HFFc6 (cell line): Measurements from ENCODE around the gene COX7B2. TPM values are rescaled to one million over a fixed set of nuclear protein-coding genes. Genes with fewer than 3 reads are reported as not detected.

Source experiments
- DNase-seq: peaks from one replicate; pipeline ENCODE4 v3.0.0-alpha.2; 2018
- H3K27ac Mint-ChIP-seq: 2 replicates; pipeline ENCODE4 v1.8.0; 2020; ENCODE audit warnings: mild to moderate bottlenecking, mixed read lengths
- H3K27me3 Mint-ChIP-seq: 2 replicates; pipeline ENCODE4 v1.8.0; 2021; ENCODE audit warnings: mild to moderate bottlenecking, moderate library complexity, mixed read lengths; ENCODE audit not compliant: insufficient read depth
- H3K36me3 Mint-ChIP-seq: 2 replicates; pipeline ENCODE4 v1.8.0; 2021; ENCODE audit warnings: low read depth, mixed read lengths
- H3K4me1 Mint-ChIP-seq: 2 replicates; pipeline ENCODE4 v1.8.0; 2020; ENCODE audit warnings: low read depth, mixed read lengths
- H3K4me3 Mint-ChIP-seq: 2 replicates; pipeline ENCODE4 v1.8.0; 2020; ENCODE audit warnings: mild to moderate bottlenecking, moderate library complexity, mixed read lengths
- H3K9me3 Mint-ChIP-seq: 2 replicates; pipeline ENCODE4 v1.8.0; 2020; ENCODE audit warnings: mild to moderate bottlenecking, mixed read lengths
- total RNA-seq, 6 experiments: library from RNA; stranded (reverse); fragmentation: NEBNext Ultra II Directional; extraction: Animal tissue kit (Norgen Biotek cat#: 25700); gene quantifications; 2 replicates in 1 of 6; 3 replicates in 5 of 6; pipeline ENCODE4 v1.2.3, GENCODE V29; 2021
- TF ChIP-seq, protein P1 (sequence below): fragments of 200-600 bp; sonication (generic); IDR thresholded peaks from 2 replicates; pipeline ENCODE4 v1.5.0; 2021; ENCODE audit warnings: antibody characterized with exemption, mild to moderate bottlenecking

COX7B2 gene
- total RNA-seq, 6 experiments from 2014 or later = not detected

- H3K4me3 Mint-ChIP-seq = no peak overlapping the region
- H3K36me3 Mint-ChIP-seq = no peaks in the 10 kb centered on the region
- TF ChIP-seq, protein P1, sequence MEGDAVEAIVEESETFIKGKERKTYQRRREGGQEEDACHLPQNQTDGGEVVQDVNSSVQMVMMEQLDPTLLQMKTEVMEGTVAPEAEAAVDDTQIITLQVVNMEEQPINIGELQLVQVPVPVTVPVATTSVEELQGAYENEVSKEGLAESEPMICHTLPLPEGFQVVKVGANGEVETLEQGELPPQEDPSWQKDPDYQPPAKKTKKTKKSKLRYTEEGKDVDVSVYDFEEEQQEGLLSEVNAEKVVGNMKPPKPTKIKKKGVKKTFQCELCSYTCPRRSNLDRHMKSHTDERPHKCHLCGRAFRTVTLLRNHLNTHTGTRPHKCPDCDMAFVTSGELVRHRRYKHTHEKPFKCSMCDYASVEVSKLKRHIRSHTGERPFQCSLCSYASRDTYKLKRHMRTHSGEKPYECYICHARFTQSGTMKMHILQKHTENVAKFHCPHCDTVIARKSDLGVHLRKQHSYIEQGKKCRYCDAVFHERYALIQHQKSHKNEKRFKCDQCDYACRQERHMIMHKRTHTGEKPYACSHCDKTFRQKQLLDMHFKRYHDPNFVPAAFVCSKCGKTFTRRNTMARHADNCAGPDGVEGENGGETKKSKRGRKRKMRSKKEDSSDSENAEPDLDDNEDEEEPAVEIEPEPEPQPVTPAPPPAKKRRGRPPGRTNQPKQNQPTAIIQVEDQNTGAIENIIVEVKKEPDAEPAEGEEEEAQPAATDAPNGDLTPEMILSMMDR = no peak
- H3K27ac Mint-ChIP-seq = no peak overlapping the region
- no peaks in the 10 kb centered on the region for H3K4me1 Mint-ChIP-seq
- H3K27me3 Mint-ChIP-seq = no peaks in the 10 kb centered on the region
- H3K9me3 Mint-ChIP-seq = no peaks in the 10 kb centered on the region
- DNase-seq = no peak
Measured at GRCh38 chr4:46818604-46819003, 90.4 kb downstream of the COX7B2 start.

DNA sequence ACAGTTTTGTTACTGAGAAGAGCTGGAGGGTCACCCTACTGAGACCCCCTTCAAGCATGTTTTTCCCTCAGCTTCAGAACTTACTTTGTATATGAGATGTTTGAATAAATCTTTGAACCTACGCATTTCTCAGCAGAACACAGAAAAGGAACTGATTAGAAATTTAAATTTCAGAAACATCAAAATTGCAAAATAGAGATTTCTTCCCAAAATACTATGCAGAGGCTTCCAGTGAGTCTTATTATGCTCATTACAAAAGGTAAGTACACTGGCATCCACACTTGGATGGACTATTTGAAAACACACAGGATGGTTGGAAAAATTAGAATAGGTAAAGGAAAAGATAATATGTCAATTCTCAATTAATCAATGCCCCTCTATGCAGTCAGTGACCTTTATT, 91.2 kb downstream of the COX7B2 start:
- Mint-ChIP-seq H3K36me3 (no peaks in the 10 kb centered on the region), H3K4me1 (no peaks in the 10 kb centered on the region), H3K27me3 (no peaks in the 10 kb centered on the region), H3K27ac (no peak overlapping the region), H3K9me3 (no peaks in the 10 kb centered on the region), H3K4me3 (no peak overlapping the region)
- DNase-seq = no peak
- TF ChIP-seq, protein P1 = no peak

- Mint-ChIP-seq H3K4me3 (no peak overlapping the region), H3K4me1 (no peaks in the 10 kb centered on the region), H3K9me3 (peaks cover 10% of the 10 kb centered on the region), H3K36me3 (no peaks in the 10 kb centered on the region), H3K27ac (no peak overlapping the region), H3K27me3 (no peaks in the 10 kb centered on the region)
- no peak for DNase-seq
- TF ChIP-seq, protein P1 = no peak
Measured at GRCh38 chr4:46804781-46805413, 104.1 kb downstream of the COX7B2 start.

DNA sequence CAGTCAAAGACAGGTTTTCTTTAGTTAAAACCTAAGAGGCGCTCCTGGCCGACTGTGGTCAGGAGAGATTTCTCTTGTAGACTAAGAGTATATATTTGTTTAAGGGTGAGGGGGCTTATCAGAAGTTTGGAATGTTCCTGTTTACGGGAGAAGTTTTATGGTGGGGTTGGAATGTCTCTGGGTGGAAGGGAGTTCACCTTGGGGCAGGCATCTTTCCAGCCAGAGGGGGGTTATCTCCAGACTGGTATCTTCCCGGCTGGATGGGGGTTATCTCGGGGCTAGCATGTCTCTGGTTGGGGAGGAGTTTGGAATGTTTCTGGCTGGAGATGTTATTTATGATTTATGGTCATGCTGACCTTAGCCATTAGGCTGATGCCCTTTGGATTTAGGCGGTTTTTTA, 116.0 kb downstream of the COX7B2 start:
- Mint-ChIP-seq H3K9me3 (peaks cover 16% of the 10 kb centered on the region), H3K27ac (no peak overlapping the region), H3K36me3 (no peaks in the 10 kb centered on the region), H3K4me3 (no peak overlapping the region), H3K27me3 (no peaks in the 10 kb centered on the region), H3K4me1 (no peaks in the 10 kb centered on the region)
- DNase-seq = no peak
- TF ChIP-seq, protein P1 = no peak

DNA sequence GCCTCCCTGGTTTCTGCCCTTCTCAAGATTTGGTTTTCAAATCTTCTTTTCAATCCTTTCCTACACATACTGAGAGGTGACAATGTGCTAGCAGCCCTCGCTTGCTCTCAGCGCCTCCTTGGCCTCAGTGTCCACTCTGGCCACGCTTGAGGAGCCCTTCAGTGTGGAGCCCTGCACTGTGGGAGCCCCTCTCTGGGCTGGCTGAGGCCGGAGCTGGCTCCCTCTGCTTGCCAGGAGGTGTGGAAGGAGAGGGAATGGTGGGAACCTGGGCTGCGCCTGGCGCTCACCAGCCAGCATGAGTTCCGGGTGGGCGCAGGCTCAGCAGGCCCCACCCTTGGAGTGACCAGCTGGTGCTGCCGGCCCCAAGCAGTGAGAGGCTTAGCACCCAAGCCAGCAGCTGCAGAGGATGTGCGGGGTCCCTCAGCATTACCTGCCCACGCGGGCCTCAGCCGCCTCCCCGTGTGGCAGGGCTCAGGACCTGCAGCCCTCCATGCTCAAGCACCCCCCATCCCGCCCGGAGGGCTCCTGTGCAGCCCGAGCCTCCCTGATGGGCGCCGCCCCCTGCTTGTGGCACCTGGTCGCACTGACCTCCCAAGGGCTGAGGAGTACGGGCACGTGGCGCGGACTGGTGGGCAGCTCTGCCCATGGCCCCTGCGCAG, 127.5 kb downstream of the COX7B2 start:
- Mint-ChIP-seq H3K36me3 (no peaks in the 10 kb centered on the region), H3K9me3 (peaks cover 28% of the 10 kb centered on the region), H3K4me3 (no peak overlapping the region), H3K4me1 (no peaks in the 10 kb centered on the region), H3K27me3 (no peaks in the 10 kb centered on the region), H3K27ac (no peak overlapping the region)
- DNase-seq = no peak
- TF ChIP-seq, protein P1 = no peak
